H1 (cell line): ENCODE data around the gene TMEM92. TPM values are rescaled to one million over a fixed set of nuclear protein-coding genes. Genes with fewer than 3 reads are reported as not detected.

Experiments used
- CTCF ChIA-PET: fragments of 300-600 bp; sonication (Branson Sonifier 250); formaldehyde crosslinking; loops from one replicate; lab custom pipeline; 2021; ENCODE audit not compliant: partially characterized antibody; lab: Charles Lee
- POLR2A ChIA-PET: fragments of 300-600 bp; sonication (Branson Sonifier 250); formaldehyde crosslinking; loops from one replicate; lab custom pipeline; 2021; ENCODE audit warnings: inconsistent platforms; ENCODE audit not compliant: partially characterized antibody; lab: Charles Lee
- DNase-seq, 2 experiments: peaks; one replicate each; pipeline versions ENCODE4 v3.0.0 to v3.0.0-alpha.2; 2010 to 2022; ENCODE audit warnings: low spot score in 2 of 2, low read depth in 1 of 2, mixed read lengths in 1 of 2
- FAIRE-seq: peaks from 2 replicates; lab custom pipeline; 2011; peaks lifted over from hg19 to GRCh38; lab: Jason Lieb, UNC
- H2AFZ ChIP-seq: 2 replicates; pipeline ENCODE4 v1.8.1; 2012; ENCODE audit warnings: low read length, inconsistent platforms
- H2AK5ac ChIP-seq: 2 replicates; pipeline ENCODE4 v1.6.1; 2013; ENCODE audit warnings: low read depth, low read length
- H2BK120ac ChIP-seq: replicated peaks from 2 replicates; pipeline ENCODE3; 2013; ENCODE audit warnings: low read depth, low read length, inconsistent platforms
- H2BK12ac ChIP-seq: 2 replicates; pipeline ENCODE4 v1.6.1; 2013; ENCODE audit warnings: low read depth, low read length
- H2BK15ac ChIP-seq: 2 replicates; pipeline ENCODE4 v1.6.1; 2013; ENCODE audit warnings: low read length
- H2BK20ac ChIP-seq: 2 replicates; pipeline ENCODE4 v1.6.1; 2013; ENCODE audit warnings: low read length
- H2BK5ac ChIP-seq: 2 replicates; pipeline ENCODE4 v1.6.1; 2013; ENCODE audit warnings: low read depth, low read length
- H3K14ac ChIP-seq: 2 replicates; pipeline ENCODE4 v1.6.1; 2013; ENCODE audit warnings: inconsistent platforms; ENCODE audit not compliant: insufficient read length
- H3K18ac ChIP-seq: 2 replicates; pipeline ENCODE4 v1.6.1; 2013; ENCODE audit warnings: low read length; ENCODE audit errors: extremely low read depth
- H3K23ac ChIP-seq: 2 replicates; pipeline ENCODE4 v1.6.1; 2013; ENCODE audit warnings: inconsistent platforms; ENCODE audit not compliant: insufficient read length
- H3K23me2 ChIP-seq: 2 replicates; pipeline ENCODE4 v1.6.1; 2013; ENCODE audit warnings: low read depth, low read length
- H3K27ac ChIP-seq: 2 replicates; pipeline ENCODE4 v1.6.1; 2011; ENCODE audit warnings: low read depth, low read length, inconsistent platforms
- H3K27me3 ChIP-seq, 4 experiments: replicated peaks in 1 of 4; 1 replicate in 1 of 4; 2 replicates in 3 of 4; pipeline versions ENCODE4 v1.6.1 to v1.8.1; 2011 to 2013; ENCODE audit warnings: low read length in 3 of 4, mild to moderate bottlenecking in 3 of 4, inconsistent platforms in 2 of 4, mixed read lengths in 2 of 4, moderate library complexity in 1 of 4; ENCODE audit not compliant: control insufficient read depth in 3 of 4, insufficient read depth in 3 of 4; ENCODE audit errors: extremely low read depth in 1 of 4
- H3K36me3 ChIP-seq, 4 experiments: 2 replicates each; pipeline versions ENCODE4 v1.6.1 to v1.8.1; 2011 to 2013; ENCODE audit warnings: mild to moderate bottlenecking in 4 of 4, low read length in 3 of 4, moderate library complexity in 2 of 4, control low read depth in 1 of 4, inconsistent platforms in 1 of 4; ENCODE audit not compliant: insufficient read depth in 4 of 4, control insufficient read depth in 2 of 4
- H3K4ac ChIP-seq: replicated peaks from 2 replicates; pipeline ENCODE3; 2013; ENCODE audit warnings: low read length, low read depth, mixed read lengths, inconsistent platforms; ENCODE audit not compliant: insufficient read length
- H3K4me1 ChIP-seq, 4 experiments: replicated peaks in 1 of 4; 1 replicate in 1 of 4; 2 replicates in 3 of 4; pipeline versions ENCODE4 v1.6.1 to v1.8.1; 2011 to 2013; ENCODE audit warnings: low read length in 3 of 4, inconsistent platforms in 2 of 4, mixed read lengths in 1 of 4; ENCODE audit not compliant: insufficient read depth in 4 of 4, control insufficient read depth in 3 of 4
- H3K4me2 ChIP-seq, 2 experiments: 2 replicates each; pipeline versions ENCODE4 v1.6.1 to v1.8.1; 2011 to 2013; ENCODE audit warnings: low read depth in 2 of 2, low read length in 2 of 2, control low read depth in 1 of 2, inconsistent platforms in 1 of 2, mild to moderate bottlenecking in 1 of 2; ENCODE audit not compliant: insufficient read depth in 1 of 2
- H3K4me3 ChIP-seq, 4 experiments: fragments of 200-600, 300-600 bp in 1 of 4; sonication (generic), shearing (Covaris generic), sonication (Bioruptor Twin) in 1 of 4; 2 replicates each; pipeline versions ENCODE4 v1.5.1 to v1.8.1; 2011 to 2016; ENCODE audit warnings: low read length in 4 of 4, low read depth in 3 of 4, control low read depth in 2 of 4, inconsistent platforms in 2 of 4, mild to moderate bottlenecking in 2 of 4, mixed read lengths in 1 of 4, moderate library complexity in 1 of 4; ENCODE audit not compliant: insufficient read depth in 2 of 4; ENCODE audit errors: extremely low read depth in 1 of 4
- H3K56ac ChIP-seq: replicated peaks from 2 replicates; pipeline ENCODE3; 2013; ENCODE audit warnings: low read depth, mild to moderate bottlenecking, mixed read lengths, low read length, inconsistent platforms; ENCODE audit not compliant: insufficient read length
- H3K79me1 ChIP-seq: 2 replicates; pipeline ENCODE4 v1.6.1; 2013; ENCODE audit warnings: low read depth, low read length, control low read depth
- H3K79me2 ChIP-seq, 2 experiments: 2 replicates each; pipeline versions ENCODE4 v1.6.1 to v1.8.1; 2012 to 2013; ENCODE audit warnings: low read length in 2 of 2, mild to moderate bottlenecking in 2 of 2, inconsistent platforms in 1 of 2; ENCODE audit not compliant: insufficient read depth in 2 of 2, control insufficient read depth in 1 of 2
- H3K9ac ChIP-seq, 4 experiments: replicated peaks in 1 of 4; 1 replicate in 1 of 4; 2 replicates in 3 of 4; pipeline versions ENCODE4 v1.6.1 to v1.8.1; 2011 to 2013; ENCODE audit warnings: low read depth in 3 of 4, low read length in 3 of 4, control low read depth in 2 of 4, mild to moderate bottlenecking in 2 of 4, moderate library complexity in 2 of 4, inconsistent platforms in 1 of 4; ENCODE audit errors: extremely low read depth in 1 of 4
- H3K9me3 ChIP-seq, 2 experiments: 2 replicates each; pipeline versions ENCODE4 v1.6.1 to v1.8.1; 2012 to 2013; ENCODE audit warnings: mild to moderate bottlenecking in 2 of 2, moderate library complexity in 2 of 2, control low read depth in 1 of 2, inconsistent platforms in 1 of 2, low read depth in 1 of 2, low read length in 1 of 2, mixed read lengths in 1 of 2; ENCODE audit not compliant: insufficient read depth in 2 of 2
- H4K20me1 ChIP-seq, 2 experiments: replicated peaks in 1 of 2; 2 replicates each; pipeline versions ENCODE3 to v1.8.1; 2011 to 2013; ENCODE audit warnings: inconsistent platforms in 2 of 2, low read length in 2 of 2, mild to moderate bottlenecking in 1 of 2; ENCODE audit not compliant: insufficient read depth in 2 of 2, control insufficient read depth in 1 of 2
- H4K5ac ChIP-seq: 2 replicates; pipeline ENCODE4 v1.6.1; 2013; ENCODE audit warnings: low read length, low read depth, mixed read lengths, inconsistent platforms; ENCODE audit not compliant: insufficient read length
- H4K8ac ChIP-seq: 2 replicates; pipeline ENCODE4 v1.8.0; 2013; ENCODE audit warnings: mild to moderate bottlenecking, moderate library complexity, low read length, inconsistent platforms; ENCODE audit not compliant: insufficient read depth; ENCODE audit errors: extremely low read depth
- H4K91ac ChIP-seq: replicated peaks from 2 replicates; pipeline ENCODE3; 2013; ENCODE audit warnings: low read length, mixed read lengths, inconsistent platforms; ENCODE audit not compliant: insufficient read length
- BACH1 ChIP-seq: IDR thresholded peaks from 2 replicates; pipeline ENCODE4 v1.6.1; 2012; ENCODE audit warnings: low read length, improper control_type of control experiment
- CBX5 ChIP-seq: fragments of 300-800, 300-1000 bp; sonication (generic); IDR thresholded peaks from 2 replicates; pipeline ENCODE4 v1.7.1; 2016; ENCODE audit warnings: antibody characterized with exemption, low read length, low read depth
- EP300 ChIP-seq, 2 experiments: IDR thresholded peaks; 1 replicate in 1 of 2; 2 replicates in 1 of 2; pipeline ENCODE4 v1.6.1; 2011 to 2012; ENCODE audit warnings: low read depth in 2 of 2, low read length in 2 of 2, mild to moderate bottlenecking in 2 of 2, borderline replicate concordance in 1 of 2, inconsistent platforms in 1 of 2, moderate library complexity in 1 of 2
- HDAC6 ChIP-seq: IDR thresholded peaks from one replicate; pipeline ENCODE4 v1.7.1; 2012; ENCODE audit warnings: low read depth, mild to moderate bottlenecking, inconsistent platforms, low read length, moderate library complexity
- KDM1A ChIP-seq: fragments of 200-600, 300-600 bp; sonication (generic); IDR thresholded peaks from 2 replicates; pipeline ENCODE4 v1.7.1; 2016; ENCODE audit warnings: mild to moderate bottlenecking, low read length, borderline replicate concordance
- SIN3A ChIP-seq, 2 experiments: IDR thresholded peaks in 1 of 2; conservative IDR thresholded peaks in 1 of 2; 2 replicates each; pipeline ENCODE4 v1.6.1; 2011 to 2012; ENCODE audit warnings: low read length in 2 of 2, improper control_type of control experiment in 1 of 2, low read depth in 1 of 2, mild to moderate bottlenecking in 1 of 2
- SP1 ChIP-seq: IDR thresholded peaks from 2 replicates; pipeline ENCODE4 v1.6.1; 2011; ENCODE audit warnings: low read depth, low read length
- ZNF274 ChIP-seq: IDR thresholded peaks from 2 replicates; pipeline ENCODE4 v1.7.0; 2012; ENCODE audit warnings: low read length, borderline replicate concordance; ENCODE audit errors: extremely low read depth
- WGBS, 2 experiments: shearing (Covaris generic) in 1 of 2; methylation state at CpG; one replicate each; pipeline versions ENCODE4 v1.1.6 to v1.1.7; 2013 to 2015; ENCODE audit warnings: low lambda C conversion rate in 2 of 2, mixed read lengths in 2 of 2, inconsistent platforms in 1 of 2, low coverage in 1 of 2, missing lambda C conversion rate in 1 of 2; ENCODE audit not compliant: insufficient replicate concordance in 2 of 2, insufficient coverage in 1 of 2, insufficient read length in 1 of 2; ENCODE audit errors: extremely low coverage in 1 of 2, missing lambda C conversion rate in 1 of 2; 5-methylcytosine and 5-hydroxymethylcytosine counted together
- polyA plus RNA-seq, 7 experiments: library from polyadenylated mRNA; depleted of rRNA in 3 of 7; stranded (reverse) in 5 of 7; unstranded in 2 of 7; fragments of >200 nt in 5 of 7; fragments of 200-250 nt in 2 of 7; gene quantifications; 1 replicate in 5 of 7; 2 replicates in 1 of 7; 4 replicates in 1 of 7; pipeline versions ENCODE4 v1.2.1 to v1.2.3, GENCODE V29; 2011 to 2013; ENCODE audit warnings: missing spikeins in 2 of 7, mixed read lengths in 2 of 7
- total RNA-seq: library from RNA; stranded (reverse); fragmentation: NEBNext Ultra II Directional; extraction: Animal tissue kit (Norgen Biotek cat#: 25700); gene quantifications from 2 replicates; pipeline ENCODE4 v1.2.1, GENCODE V29; 2021
- TF ChIP-seq, protein P1 (sequence below): IDR thresholded peaks from 2 replicates; pipeline ENCODE4 v1.6.1; 2012; ENCODE audit warnings: inconsistent platforms
- TF ChIP-seq, protein P2 (sequence below): IDR thresholded peaks from 2 replicates; pipeline ENCODE4 v1.6.1; 2012; ENCODE audit warnings: low read length, inconsistent platforms

Gene TMEM92
- total and polyA plus RNA-seq, 2 of the 8 experiments (the other 6 are each of a cell fraction or from before 2014, with no cell fraction given), result 11.9 to 24.8 TPM

GRCh38 chr17:50301891-50302584 lies 27.8 kb downstream of the TMEM92 start:
- 87% methylated on average over 9 of the region's 9 CpGs; no CpG with 5 or more reads in 1 of the 2 experiments for WGBS, 2 experiments
- Histone ChIP-seq H4K20me1 (no peaks in the 10 kb centered on the region), H2AFZ (no peak overlapping the region), H2BK15ac (no peak overlapping the region), H4K91ac (no peak overlapping the region), H3K79me1 (no peaks in the 10 kb centered on the region), H3K18ac (no peak overlapping the region), H2BK20ac (no peak overlapping the region), H3K4me1 (peaks cover 0 to 11% (median 4%) of the 10 kb centered on the region in 4 experiments; a peak in 4 of 7 replicates), H3K56ac (no peak overlapping the region), H2BK5ac (no peak overlapping the region), H3K79me2 (no peaks in the 10 kb centered on the region), H2BK12ac (no peak overlapping the region), H3K27me3 (no peaks in the 10 kb centered on the region), H2AK5ac (no peak overlapping the region), H3K23ac (no peak overlapping the region), H4K5ac (no peak overlapping the region), H2BK120ac (no peak overlapping the region), H3K4me2 (no peak overlapping the region), H3K9ac (no peak overlapping the region), H3K4me3 (no peak overlapping the region), H3K4ac (no peak overlapping the region), H3K36me3 (no peaks in the 10 kb centered on the region), H3K23me2 (peaks cover 2% of the 10 kb centered on the region; the same call in 1 of the 2 replicates), H3K14ac (no peak overlapping the region), H3K27ac (no peak overlapping the region), H4K8ac (no peak overlapping the region), H3K9me3 (no peaks in the 10 kb centered on the region)
- CTCF ChIA-PET, result interaction anchor here (1.3 to 41.5 kb wide), 4 partner anchors 10 to 131 kb away, joined by 3 to 1349 read pairs (median 152); partner anchors contain the start of genes COL1A1 and SGCA
- POLR2A ChIA-PET, result interaction anchor here (0.6 kb wide), 1 partner anchor 124 kb away, joined by 3 read pairs; no protein-coding TSS in a partner anchor
- no peak for FAIRE-seq
- no peak for DNase-seq
- TF ChIP-seq ZNF274, result no peak
- TF ChIP-seq BACH1, result no peak
- no peak for TF ChIP-seq EP300 (IDR thresholded peaks at IDR 0.05; ENCODE audit: borderline replicate concordance in 1 of 2, low read depth in 2 of 2, low read length in 2 of 2)
- TF ChIP-seq CBX5, result no peak
- TF ChIP-seq KDM1A, result no peak
- TF ChIP-seq SP1, result no peak
- TF ChIP-seq SIN3A (conservative IDR thresholded peaks at IDR 0.05 in 1 of 2, IDR thresholded peaks at IDR 0.05 in 1 of 2; ENCODE audit: low read depth in 1 of 2, low read length in 2 of 2), result no peak
- TF ChIP-seq, protein P1, sequence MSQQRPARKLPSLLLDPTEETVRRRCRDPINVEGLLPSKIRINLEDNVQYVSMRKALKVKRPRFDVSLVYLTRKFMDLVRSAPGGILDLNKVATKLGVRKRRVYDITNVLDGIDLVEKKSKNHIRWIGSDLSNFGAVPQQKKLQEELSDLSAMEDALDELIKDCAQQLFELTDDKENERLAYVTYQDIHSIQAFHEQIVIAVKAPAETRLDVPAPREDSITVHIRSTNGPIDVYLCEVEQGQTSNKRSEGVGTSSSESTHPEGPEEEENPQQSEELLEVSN, result no peak
- TF ChIP-seq, protein P2, sequence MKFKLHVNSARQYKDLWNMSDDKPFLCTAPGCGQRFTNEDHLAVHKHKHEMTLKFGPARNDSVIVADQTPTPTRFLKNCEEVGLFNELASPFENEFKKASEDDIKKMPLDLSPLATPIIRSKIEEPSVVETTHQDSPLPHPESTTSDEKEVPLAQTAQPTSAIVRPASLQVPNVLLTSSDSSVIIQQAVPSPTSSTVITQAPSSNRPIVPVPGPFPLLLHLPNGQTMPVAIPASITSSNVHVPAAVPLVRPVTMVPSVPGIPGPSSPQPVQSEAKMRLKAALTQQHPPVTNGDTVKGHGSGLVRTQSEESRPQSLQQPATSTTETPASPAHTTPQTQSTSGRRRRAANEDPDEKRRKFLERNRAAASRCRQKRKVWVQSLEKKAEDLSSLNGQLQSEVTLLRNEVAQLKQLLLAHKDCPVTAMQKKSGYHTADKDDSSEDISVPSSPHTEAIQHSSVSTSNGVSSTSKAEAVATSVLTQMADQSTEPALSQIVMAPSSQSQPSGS, result no peak
- TF ChIP-seq HDAC6, result no peak
